ENCODE results near the gene IFIT3. TPM values are rescaled to one million over a fixed set of nuclear protein-coding genes. Genes with fewer than 3 reads are reported as not detected.

IFIT3 gene
- total RNA-seq, 1 experiment from 2014 or later, result 1.5 TPM

- peaks cover 9% of the 10 kb centered on the region; the same call in 1 of the 2 replicates for H3K4me1 ChIP-seq
- H3K36me3 ChIP-seq (ENCODE audit: control insufficient read depth, insufficient read depth, low read length), result no peaks in the 10 kb centered on the region
- ChIA-PET CTCF (interaction anchor here (0.6 to 1.6 kb wide), 5 partner anchors 9 to 178 kb away, joined by 3 to 8 read pairs (median 4); partner anchors contain the start of gene LIPA), POLR2A (interaction anchor here (0.7 kb wide), 1 partner anchor 244 kb away, joined by 5 read pairs; no protein-coding TSS in a partner anchor)
- no peak overlapping the region for H3K27ac Mint-ChIP-seq (ENCODE audit: unreplicated experiment)
- TF ChIP-seq CTCF (IDR thresholded peaks at IDR 0.05; ENCODE audit: insufficient read depth in 1 of 2, low read depth in 1 of 2, low read length in 1 of 2, severe bottlenecking in 1 of 2, unreplicated experiment in 1 of 2), result no peak
- DNase-seq, result no peak
- H3K4me3 ChIP-seq (ENCODE audit: low read depth, low read length), result no peak overlapping the region
- BruUV-seq (replicated peaks), result no TSS peak
- no peaks in the 10 kb centered on the region for H3K27me3 ChIP-seq (replicated peaks; ENCODE audit: control insufficient read depth, insufficient read depth, low read length)
- no peaks in the 10 kb centered on the region for H3K27me3 Mint-ChIP-seq (ENCODE audit: insufficient read depth, unreplicated experiment)
- no peaks in the 10 kb centered on the region for H3K9me3 Mint-ChIP-seq (ENCODE audit: unreplicated experiment)
- no peaks in the 10 kb centered on the region for H3K36me3 Mint-ChIP-seq (ENCODE audit: insufficient read depth, unreplicated experiment)
- intact Hi-C loops (cut with micrococcal nuclease; ENCODE audit: unreplicated experiment), result loop anchor here (1.0 to 2.0 kb wide), 5 partner anchors 20 to 172 kb away; no protein-coding TSS in a partner anchor
- no peak overlapping the region for H3K4me3 Mint-ChIP-seq (ENCODE audit: unreplicated experiment)
- peaks cover 9% of the 10 kb centered on the region for H3K4me1 Mint-ChIP-seq (ENCODE audit: low read depth, unreplicated experiment)
- H3K9me3 ChIP-seq, result no peaks in the 10 kb centered on the region
Measured at GRCh38 chr10:89388806-89389205, 61.0 kb downstream of the IFIT3 start.

- no peaks in the 10 kb centered on the region for H3K36me3 ChIP-seq (ENCODE audit: control insufficient read depth, insufficient read depth, low read length)
- BruUV-seq (replicated peaks), result no TSS peak
- Mint-ChIP-seq H3K4me1 (ENCODE audit: low read depth, unreplicated experiment) (peaks cover 9% of the 10 kb centered on the region), H3K27ac (ENCODE audit: unreplicated experiment) (no peak overlapping the region), H3K9me3 (ENCODE audit: unreplicated experiment) (no peaks in the 10 kb centered on the region), H3K4me3 (ENCODE audit: unreplicated experiment) (no peak overlapping the region), H3K27me3 (ENCODE audit: insufficient read depth, unreplicated experiment) (no peaks in the 10 kb centered on the region), H3K36me3 (ENCODE audit: insufficient read depth, unreplicated experiment) (no peaks in the 10 kb centered on the region)
- no peak overlapping the region for H3K4me3 ChIP-seq (ENCODE audit: low read depth, low read length)
- peak in 1 of 2 experiments; percentile 49 for DNase-seq
- H3K9me3 ChIP-seq, result no peaks in the 10 kb centered on the region
- TF ChIP-seq CTCF (IDR thresholded peaks at IDR 0.05; ENCODE audit: insufficient read depth in 1 of 2, low read depth in 1 of 2, low read length in 1 of 2, severe bottlenecking in 1 of 2, unreplicated experiment in 1 of 2), result peak; percentile 47 to 64
- intact Hi-C loops (cut with micrococcal nuclease; ENCODE audit: unreplicated experiment), result loop anchor here (1.0 to 2.0 kb wide), 5 partner anchors 20 to 172 kb away; no protein-coding TSS in a partner anchor
- ChIA-PET POLR2A (no interaction called here), CTCF (interaction anchor here (0.6 to 1.6 kb wide), 5 partner anchors 16 to 177 kb away, joined by 3 to 8 read pairs (median 3); partner anchors contain the start of gene LIPA)
- peaks cover 9% of the 10 kb centered on the region; the same call in 1 of the 2 replicates for H3K4me1 ChIP-seq
- H3K27me3 ChIP-seq (replicated peaks; ENCODE audit: control insufficient read depth, insufficient read depth, low read length), result no peaks in the 10 kb centered on the region
Measured at GRCh38 chr10:89389254-89389653, 61.5 kb downstream of the IFIT3 start.

Other genes with a start within 250 kb of the IFIT3 start
- gene CH25H, start 120.7 kb upstream of the IFIT3 start, total RNA-seq (2022), result not detected in 2 replicates
- 18.8 and 20.4 TPM in 2 replicates for gene LIPA, start 76.2 kb upstream of the IFIT3 start, total RNA-seq (2022)
- 0.43 and 0.56 TPM in 2 replicates for gene IFIT2, start 26.0 kb upstream of the IFIT3 start, total RNA-seq (2022)
- not detected in 2 replicates for gene IFIT1B, start 50.1 kb downstream of the IFIT3 start, total RNA-seq (2022)
- gene IFIT1, start 64.6 kb downstream of the IFIT3 start, total RNA-seq (2022), result 4.3 and 5.4 TPM in 2 replicates
- 2.3 and 2.4 TPM in 2 replicates for gene IFIT5, start 86.6 kb downstream of the IFIT3 start, total RNA-seq (2022)
- gene SLC16A12, start 207.6 kb downstream of the IFIT3 start, total RNA-seq (2022), result not detected in 2 replicates